ENCODE measurements around the gene MTMR12.

Gene MTMR12

DNA sequence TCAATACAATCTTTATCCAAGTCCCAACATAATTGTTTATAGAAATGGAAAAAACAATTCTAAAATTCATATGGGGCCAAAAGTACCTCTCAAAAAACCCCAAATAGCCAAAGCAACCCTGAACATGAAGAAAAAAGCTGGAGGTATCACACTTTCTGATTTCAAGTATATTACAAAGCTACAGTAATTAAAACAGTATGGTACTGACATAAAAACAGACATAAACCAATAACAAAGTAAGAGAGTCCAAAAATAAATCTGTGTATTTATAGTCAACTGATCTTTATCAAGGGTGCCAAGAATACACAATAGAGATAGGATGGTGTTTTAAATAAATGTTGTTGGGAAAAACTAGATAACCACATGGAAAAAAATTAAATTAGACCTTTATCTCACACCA lies 125.1 kb downstream of the MTMR12 start:
- no peak for DNase-seq

DNA sequence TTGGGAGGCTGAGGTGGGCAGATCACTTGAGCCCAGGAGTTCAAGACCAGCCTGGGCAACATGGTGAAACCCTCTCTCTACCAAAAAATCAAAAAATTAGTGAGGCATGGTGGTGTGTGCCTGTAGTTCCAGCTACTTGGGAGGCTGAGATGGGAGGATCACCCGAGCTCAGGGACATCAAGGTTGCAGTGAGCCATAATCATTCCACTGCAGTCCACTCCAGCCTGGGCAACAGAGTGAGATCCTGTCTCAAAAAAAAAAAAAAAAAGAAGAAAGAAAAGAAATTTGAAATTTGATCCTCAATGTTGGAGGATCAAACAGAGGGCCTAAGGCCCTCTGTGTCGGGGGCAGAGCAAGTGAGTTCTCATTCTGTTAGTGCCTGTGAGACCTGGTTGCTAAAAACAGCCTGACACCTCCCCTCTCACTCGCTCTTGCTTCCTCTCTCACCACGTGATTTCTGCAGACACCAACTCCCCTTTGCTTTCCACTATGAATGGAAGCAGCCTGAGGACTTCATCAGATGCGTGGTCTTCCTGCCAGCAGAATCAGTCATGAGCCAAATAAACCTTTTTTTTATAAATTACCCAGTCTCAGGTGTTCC lies 130.2 kb downstream of the MTMR12 start:
- no peak for DNase-seq
